Heart right ventricle (tissue), 16 donors: Measurements from ENCODE around the gene KRTAP5-2. TPM values are rescaled to one million over a fixed set of nuclear protein-coding genes. Genes with fewer than 3 reads are reported as not detected.
A peak's percentile ranks its signal among the peaks of the same experiment; 100 is the strongest.

Experiments
- ATAC-seq, 8 donors: fragments of 200-7000 bp; cut with Tn5 transposase; one replicate each; pipeline ENCODE4 v1.9.1; 2020; ENCODE audit warnings: mild to moderate bottlenecking in 8 of 8, moderate library complexity in 8 of 8, moderate number of reproducible peaks in 1 of 8
- DNase-seq, 2 donors: peaks; one replicate each; pipeline ENCODE4 v3.0.0-alpha.2; 2020
- H3K27ac ChIP-seq, 10 donors: fragments of 200-600 bp; sonication (generic) in 2 of 10; one replicate each; pipeline versions ENCODE4 v1.5.0 to v1.8.0; 2020 to 2022; ENCODE audit warnings: mild to moderate bottlenecking in 3 of 10
- H3K27me3 ChIP-seq, 7 donors: fragments of 200-600 bp; one replicate each; pipeline ENCODE4 v1.8.0; 2021 to 2022; ENCODE audit warnings: mild to moderate bottlenecking in 2 of 7
- H3K36me3 ChIP-seq, 9 donors: fragments of 200-600 bp; sonication (generic) in 1 of 9; one replicate each; pipeline versions ENCODE4 v1.5.0 to v1.8.0; 2020 to 2022; ENCODE audit warnings: mild to moderate bottlenecking in 2 of 9
- H3K4me1 ChIP-seq, 9 donors: fragments of 200-600 bp; sonication (generic) in 1 of 9; one replicate each; pipeline versions ENCODE4 v1.5.0 to v1.8.0; 2020 to 2022; ENCODE audit warnings: mild to moderate bottlenecking in 4 of 9
- H3K4me3 ChIP-seq, 10 donors: fragments of 200-600 bp; sonication (generic) in 2 of 10; one replicate each; pipeline versions ENCODE4 v1.5.0 to v1.8.0; 2020 to 2022; ENCODE audit warnings: mild to moderate bottlenecking in 7 of 10, moderate library complexity in 2 of 10
- H3K9me3 ChIP-seq, 11 donors: fragments of 200-600 bp in 10 of 11; sonication (generic) in 2 of 11; one replicate each; pipeline versions ENCODE4 v1.5.0 to v1.8.0; 2013 to 2022; ENCODE audit warnings: mild to moderate bottlenecking in 2 of 11, control low read depth in 1 of 11, moderate library complexity in 1 of 11
- CTCF ChIP-seq, 9 donors: fragments of 200-600 bp; sonication (generic) in 2 of 9; IDR thresholded peaks; one replicate each; pipeline versions ENCODE4 v1.5.0 to v1.8.0; 2021 to 2022; ENCODE audit warnings: antibody characterized with exemption in 9 of 9, mild to moderate bottlenecking in 5 of 9, moderate library complexity in 1 of 9
- WGBS, 2 donors: extraction: QIAGEN DNeasy Blood & Tissue Kit; methylation state at CpG; one replicate each; pipeline ENCODE4 v1.1.7; 2013; ENCODE audit warnings: inconsistent platforms in 1 of 2; 5-methylcytosine and 5-hydroxymethylcytosine counted together
- intact Hi-C, 10 donors: fragments of 100-400 bp; cut with DNase I; formaldehyde crosslinking; loops; one replicate each; pipeline versions ENCODE4 v1.11.1 to v1.14.2; 2022
- polyA plus RNA-seq, 2 donors: library from polyadenylated mRNA; stranded (reverse); fragments of 200-250 nt; gene quantifications; one replicate each; pipeline ENCODE4 v1.2.3, GENCODE V29; 2013
- total RNA-seq, 10 donors: library from RNA; stranded (reverse); fragmentation: NEBNext Ultra II Directional in 3 of 10; extraction: Animal tissue kit (Norgen Biotek cat#: 25700) in 3 of 10; gene quantifications; one replicate each; pipeline versions ENCODE4 v1.2.1 to v1.2.4, GENCODE V29; 2021 to 2023
- donor health status: Arrhythmogenic right ventricular cardiomyopathy.
- donor health status: ischemic (EF 13 %, LVEDD 7.1; RV severe dilation, severe dysfunction).
- donor health status: healthy with polysubstance abuse.
- donor health status: DM: no; HTN: yes; CAD: no.
- donor health status: DM: no; HTN: no; CAD: no.
- donor health status: ischemic (EF 25% LVEDD 6.9; RV normal size, moderate dysfunction).
- donor health status: ischemic (EF 25% LVEDD 5.7; RV mildly dilated, moderate dysfunction).
- donor health status: healthy.
- donor health status: DM: yes; HTN: yes; CAD: no.
- donor health status: Ischemic cardiomyopathy.
- donor health status: ischemic (EF 35%, LVEDD 5.7; RV mildly dilated, moderate dysfunction).
- donor health status: nonischemic (EF 11% LVEDD 7.7; RV severe dilation, severe dysfunction).
- donor health status: DM: yes; HTN: yes; CAD: no.
- donor health status: PGD.
- donor health status: ischemic (EF 29% LVEDD 5.4; RV normal size, mild dysfunction).
- donor health status: nonischemic (EF 23%, LVEDD 6.1; RV moderate dilation, normal function).

KRTAP5-2 gene
- total and polyA plus RNA-seq, 12 donors: 0.04 TPM; not detected in 11

- Histone ChIP-seq H3K4me1 (peaks cover 0 to 25% (median 11%) of the 10 kb centered on the region in 9 donors), H3K36me3 (no peaks in the 10 kb centered on the region), H3K27ac (no peak overlapping the region), H3K27me3 (peaks cover 0 to 28% (median 16%) of the 10 kb centered on the region in 7 donors), H3K4me3 (no peak overlapping the region), H3K9me3 (no peaks in the 10 kb centered on the region)
- ATAC-seq: no peak
- WGBS, 2 donors: 92 to 95% methylated on average over 19 to 20 of the region's 20 CpGs
- DNase-seq: no peak
- intact Hi-C loops: loop anchor here in 1 of 10 donors (10.0 kb wide), 1 partner anchor 512 kb away; no protein-coding TSS in a partner anchor
- TF ChIP-seq CTCF (IDR thresholded peaks at IDR 0.05): no peak
Observed at GRCh38 chr11:1643146-1643690, 45.1 kb upstream of the KRTAP5-2 start.

- no peaks in the 10 kb centered on the region for H3K9me3 ChIP-seq
- no peak overlapping the region for H3K4me3 ChIP-seq
- ATAC-seq (no peak), DNase-seq (no peak)
- intact Hi-C loops: loop anchor here in 1 of 10 donors (10.0 kb wide), 1 partner anchor 512 kb away; no protein-coding TSS in a partner anchor
- peaks cover 0 to 28% (median 15%) of the 10 kb centered on the region in 9 donors for H3K4me1 ChIP-seq
- no peak for TF ChIP-seq CTCF (IDR thresholded peaks at IDR 0.05)
- 82% methylated on average over 29 of the region's 29 CpGs for WGBS, 2 donors
- H3K36me3 ChIP-seq: no peaks in the 10 kb centered on the region
- peaks cover 0 to 28% (median 16%) of the 10 kb centered on the region in 7 donors for H3K27me3 ChIP-seq
- no peak overlapping the region for H3K27ac ChIP-seq
Observed at GRCh38 chr11:1642288-1643145, 44.4 kb upstream of the KRTAP5-2 start.

GRCh38 chr11:1641096-1641495 is 43.0 kb upstream of the KRTAP5-2 start:
- Histone ChIP-seq H3K36me3 (no peaks in the 10 kb centered on the region), H3K9me3 (no peaks in the 10 kb centered on the region), H3K27ac (no peak overlapping the region), H3K4me3 (no peak overlapping the region), H3K27me3 (peaks cover 0 to 28% (median 16%) of the 10 kb centered on the region in 7 donors), H3K4me1 (peaks cover 0 to 28% (median 15%) of the 10 kb centered on the region in 9 donors)
- no peak for DNase-seq
- no peak for TF ChIP-seq CTCF (IDR thresholded peaks at IDR 0.05)
- ATAC-seq: no peak
- WGBS, 2 donors: 87 to 92% methylated on average over 15 of the region's 15 CpGs
- intact Hi-C loops: loop anchor here in 1 of 10 donors (10.0 kb wide), 1 partner anchor 514 kb away; no protein-coding TSS in a partner anchor

GRCh38 chr11:1640076-1640946 is 42.2 kb upstream of the KRTAP5-2 start:
- Histone ChIP-seq H3K27me3 (peaks cover 0 to 28% (median 16%) of the 10 kb centered on the region in 7 donors), H3K4me3 (no peak overlapping the region), H3K36me3 (no peaks in the 10 kb centered on the region), H3K27ac (peak overlapping the region in 3 of 10 donors; percentile 62 to 69 (median 68)), H3K4me1 (peaks cover 0 to 28% (median 15%) of the 10 kb centered on the region in 9 donors), H3K9me3 (no peaks in the 10 kb centered on the region)
- DNase-seq: no peak
- peak; percentile 39 to 56 (median 46) for ATAC-seq
- TF ChIP-seq CTCF (IDR thresholded peaks at IDR 0.05): peak; percentile 60 to 90 (median 78)
- intact Hi-C loops: loop anchor here in 1 of 10 donors (10.0 kb wide), 1 partner anchor 514 kb away; no protein-coding TSS in a partner anchor
- WGBS, 2 donors: 49 to 59% methylated on average over 32 of the region's 32 CpGs
